HepG2 (cell line): ENCODE results near the gene VIM. TPM values are rescaled to one million over a fixed set of nuclear protein-coding genes. Genes with fewer than 3 reads are reported as not detected.

Experiments
- ATAC-seq: fragments of 200-7000 bp; cut with Tn5 transposase; 3 replicates; pipeline ENCODE4 v1.9.1; 2020; ENCODE audit warnings: mild to moderate bottlenecking, moderate library complexity
- BruUV-seq: library from RNA; stranded (reverse); fragments of 400-500 nt; replicated peaks from 2 replicates; lab custom pipeline; 2021; lab: Mats Ljungman, UMichigan
- CTCF ChIA-PET: fragments of 300-600 bp; formaldehyde crosslinking; extraction: SDS; loops from one replicate; lab custom pipeline; 2021; ENCODE audit warnings: low total read pairs, inconsistent platforms, low intra/inter-chr PET ratio; lab: Yijun Ruan, JAX
- POLR2A ChIA-PET: fragments of 350-600 bp; sonication (Branson Sonifier 250); formaldehyde crosslinking; loops from one replicate; lab custom pipeline; 2020; ENCODE audit warnings: antibody characterized with exemption, inconsistent platforms; lab: Yijun Ruan, JAX
- DNase-seq: peaks from one replicate; pipeline ENCODE4 v3.0.0-alpha.2; 2015; ENCODE audit warnings: low spot score
- FAIRE-seq: peaks from 3 replicates; lab custom pipeline; 2011; peaks lifted over from hg19 to GRCh38; lab: Jason Lieb, UNC
- H2AFZ ChIP-seq: one replicate; pipeline ENCODE4 v1.6.1; 2011; ENCODE audit warnings: low read length, inconsistent platforms
- H3K27ac ChIP-seq: fragments of 300-600 bp; 3 replicates; pipeline ENCODE4 v1.8.0; 2011; ENCODE audit warnings: mixed run types, mild to moderate bottlenecking, mixed read lengths, low read length, inconsistent platforms; ENCODE audit not compliant: insufficient read depth; ENCODE audit errors: extremely low read length
- H3K27me3 ChIP-seq, 2 experiments: fragments of 200-600 bp in 1 of 2; 2 replicates in 1 of 2; 3 replicates in 1 of 2; pipeline versions ENCODE4 v1.6.0 to v1.8.0; 2011; ENCODE audit warnings: low read length in 2 of 2, mild to moderate bottlenecking in 2 of 2, moderate library complexity in 2 of 2, inconsistent platforms in 1 of 2; ENCODE audit not compliant: insufficient read depth in 2 of 2, control insufficient read depth in 1 of 2
- H3K36me3 ChIP-seq, 2 experiments: fragments of 200-600 bp in 1 of 2; replicated peaks in 1 of 2; 2 replicates in 1 of 2; 3 replicates in 1 of 2; pipeline versions ENCODE4 v1.5.1 to v1.8.0; 2011; ENCODE audit warnings: low read length in 2 of 2, inconsistent platforms in 1 of 2; ENCODE audit not compliant: insufficient read depth in 2 of 2, control insufficient read depth in 1 of 2
- H3K4me1 ChIP-seq: 2 replicates; pipeline ENCODE4 v1.5.1; 2012; ENCODE audit warnings: low read length, inconsistent platforms; ENCODE audit not compliant: insufficient read depth
- H3K4me2 ChIP-seq: 2 replicates; pipeline ENCODE4 v1.6.0; 2011; ENCODE audit warnings: low read depth, low read length, inconsistent platforms
- H3K4me3 ChIP-seq, 3 experiments: fragments of 200-600 bp in 1 of 3; sonication (generic), shearing (Covaris generic) in 1 of 3; replicated peaks in 1 of 3; 2 replicates each; pipeline ENCODE4 v1.5.1; 2011 to 2016; ENCODE audit warnings: low read length in 3 of 3, inconsistent platforms in 2 of 3, low read depth in 2 of 3, mild to moderate bottlenecking in 2 of 3, control low read depth in 1 of 3, mixed read lengths in 1 of 3; ENCODE audit not compliant: insufficient read depth in 1 of 3
- H3K79me2 ChIP-seq: one replicate; pipeline ENCODE4 v1.6.1; 2011; ENCODE audit warnings: low read length, inconsistent platforms; ENCODE audit not compliant: insufficient read depth
- H3K9ac ChIP-seq: 2 replicates; pipeline ENCODE4 v1.6.0; 2011; ENCODE audit warnings: mild to moderate bottlenecking, low read depth, low read length, inconsistent platforms; ENCODE audit not compliant: insufficient read depth
- H3K9me3 ChIP-seq: 2 replicates; pipeline ENCODE4 v1.5.1; 2012; ENCODE audit warnings: mild to moderate bottlenecking, low read length
- H4K20me1 ChIP-seq: 2 replicates; pipeline ENCODE4 v1.6.0; 2011; ENCODE audit warnings: inconsistent platforms, mild to moderate bottlenecking, low read length, moderate library complexity; ENCODE audit not compliant: insufficient read depth
- AHR ChIP-seq: IDR thresholded peaks from 2 replicates; pipeline ENCODE4 v1.6.1; 2018; ENCODE audit warnings: missing genetic modification reagents, missing compliant biosample characterization
- ARNT ChIP-seq: fragments of 450-650 bp; IDR thresholded peaks from 2 replicates; pipeline ENCODE4 v1.6.1; 2017
- DDIT3 ChIP-seq: sonication (generic); formaldehyde crosslinking; IDR thresholded peaks from 2 replicates; pipeline ENCODE4 v1.4.0; 2020; ENCODE audit warnings: mild to moderate bottlenecking, missing genetic modification reagents
- DRAP1 ChIP-seq: IDR thresholded peaks from 2 replicates; pipeline ENCODE4 v1.6.1; 2016; ENCODE audit warnings: missing genetic modification reagents, missing compliant biosample characterization
- GATAD1 ChIP-seq: IDR thresholded peaks from 2 replicates; pipeline ENCODE4 v1.6.1; 2016; ENCODE audit warnings: missing genetic modification reagents, missing compliant biosample characterization
- JUNB ChIP-seq: sonication (generic); formaldehyde crosslinking; IDR thresholded peaks from 2 replicates; pipeline ENCODE4 v1.8.0; 2022; ENCODE audit warnings: missing genetic modification reagents, mild to moderate bottlenecking, borderline replicate concordance
- NBN ChIP-seq: fragments of 450-650 bp; conservative IDR thresholded peaks from 2 replicates; pipeline ENCODE4 v1.6.1; 2017
- PHF8 ChIP-seq: sonication (generic); formaldehyde crosslinking; IDR thresholded peaks from 2 replicates; pipeline ENCODE4 v1.5.0; 2020; ENCODE audit warnings: missing genetic modification reagents
- RERE ChIP-seq: IDR thresholded peaks from 2 replicates; pipeline ENCODE4 v1.6.1; 2016; ENCODE audit warnings: low read depth, missing genetic modification reagents, missing compliant biosample characterization
- SAP130 ChIP-seq: IDR thresholded peaks from 2 replicates; pipeline ENCODE4 v1.6.1; 2016; ENCODE audit warnings: low read depth
- SOX6 ChIP-seq, 2 experiments: fragments of 450-650 bp in 1 of 2; sonication (generic) in 1 of 2; formaldehyde crosslinking in 1 of 2; IDR thresholded peaks; 2 replicates each; pipeline versions ENCODE4 v1.4.0 to v1.6.1; 2017 to 2020; ENCODE audit warnings: antibody characterized with exemption in 1 of 2, mild to moderate bottlenecking in 1 of 2, missing genetic modification reagents in 1 of 2
- ZNF124 ChIP-seq: sonication (generic); formaldehyde crosslinking; IDR thresholded peaks from 2 replicates; pipeline ENCODE4 v1.4.0; 2020; ENCODE audit warnings: missing genetic modification reagents
- ZNF207 ChIP-seq: fragments of 450-650 bp; IDR thresholded peaks from 2 replicates; pipeline ENCODE4 v1.6.1; 2016; ENCODE audit warnings: antibody characterized with exemption, borderline replicate concordance
- ZNF263 ChIP-seq: sonication (generic); formaldehyde crosslinking; IDR thresholded peaks from 2 replicates; pipeline ENCODE4 v1.4.0; 2020; ENCODE audit warnings: missing genetic modification reagents
- ZNF274 ChIP-seq: sonication (generic); formaldehyde crosslinking; IDR thresholded peaks from 2 replicates; pipeline ENCODE4 v1.5.1; 2020; ENCODE audit warnings: mild to moderate bottlenecking, missing genetic modification reagents
- ZNF34 ChIP-seq: sonication (generic); formaldehyde crosslinking; IDR thresholded peaks from 2 replicates; pipeline ENCODE4 v1.4.0; 2020; ENCODE audit warnings: mild to moderate bottlenecking, missing genetic modification reagents, borderline replicate concordance
- ZNF550 ChIP-seq: sonication (generic); formaldehyde crosslinking; IDR thresholded peaks from 2 replicates; pipeline ENCODE4 v1.4.0; 2020; ENCODE audit warnings: mild to moderate bottlenecking, missing genetic modification reagents, borderline replicate concordance
- ZNF776 ChIP-seq: sonication (generic); formaldehyde crosslinking; IDR thresholded peaks from 2 replicates; pipeline ENCODE4 v1.4.0; 2020; ENCODE audit warnings: mild to moderate bottlenecking, missing genetic modification reagents
- ZNF792 ChIP-seq: IDR thresholded peaks from 2 replicates; pipeline ENCODE4 v1.6.1; 2016
- WGBS: methylation state at CpG from one replicate; pipeline ENCODE4 v1.1.6; 2017; ENCODE audit warnings: low lambda C conversion rate; 5-methylcytosine and 5-hydroxymethylcytosine counted together
- in situ Hi-C: cut with HindIII; loops from 2 replicates; pipeline ENCODE4 v1.10.0; 2017; ENCODE audit warnings: low pct_unique_long_range_greater_than_20kb; ENCODE audit not compliant: extremely low pct_ligation_motif_present
- intact Hi-C: fragments of 100-400 bp; cut with micrococcal nuclease; formaldehyde crosslinking; loops from one replicate; pipeline ENCODE4 v1.10.0; 2022; ENCODE audit not compliant: unreplicated experiment
- polyA plus RNA-seq, 8 experiments: library from polyadenylated mRNA; depleted of rRNA in 3 of 8; stranded (reverse) in 7 of 8; unstranded in 1 of 8; fragments of >200 nt; fragmentation: Illumina TruSeq in 4 of 8; extraction: Trizol in 4 of 8; gene quantifications; 2 replicates each; pipeline versions ENCODE4 v1.2.1 to v1.2.3, GENCODE V29; 2011 to 2016; ENCODE audit warnings: low read depth in 4 of 8, missing spikeins in 1 of 8, mixed read lengths in 1 of 8; ENCODE audit not compliant: insufficient read depth in 1 of 8
- total RNA-seq, 5 experiments: library from RNA; depleted of rRNA; stranded (reverse); fragments of >200 nt; fragmentation: Illumina TruSeq; extraction: Trizol; gene quantifications; 2 replicates each; pipeline ENCODE4 v1.2.3, GENCODE V29; 2016; ENCODE audit warnings: low read depth in 1 of 5
- TF ChIP-seq, protein P1 (sequence below): sonication (generic); formaldehyde crosslinking; IDR thresholded peaks from 2 replicates; pipeline ENCODE4 v1.5.0; 2020; ENCODE audit warnings: mild to moderate bottlenecking, missing genetic modification reagents

VIM gene
- total and polyA plus RNA-seq, 2 of the 13 experiments (the other 11 are each of a cell fraction or from before 2014, with no cell fraction given): not detected

DNA sequence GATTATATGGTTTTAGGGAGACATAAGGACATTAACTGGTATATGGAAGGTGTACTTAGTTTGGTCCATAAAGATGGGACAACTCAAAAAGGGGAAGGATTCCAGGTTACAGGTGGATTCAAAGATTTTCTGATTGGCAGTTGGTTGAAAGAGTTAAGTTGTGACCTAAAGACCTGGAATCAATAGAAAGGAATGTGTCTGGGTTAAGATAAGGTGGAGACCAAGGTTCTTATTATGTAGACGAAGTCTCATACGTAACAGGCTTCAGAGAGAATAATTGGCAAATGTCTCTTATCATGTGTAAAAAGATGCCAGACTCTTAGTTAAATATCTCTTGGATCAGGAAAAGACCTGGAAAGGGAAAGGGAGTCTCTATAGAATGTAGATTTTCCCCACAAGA lies 25.5 kb upstream of the VIM start:
- TF ChIP-seq RERE (CRISPR knock-in tag): no peak
- TF ChIP-seq DRAP1 (CRISPR knock-in tag): no peak
- no peak for TF ChIP-seq DDIT3 (CRISPR knock-in tag)
- TF ChIP-seq SAP130: no peak
- TF ChIP-seq ZNF34 (CRISPR knock-in tag): no peak
- TF ChIP-seq ZNF776: no peak
- no peak for TF ChIP-seq ARNT
- TF ChIP-seq ZNF792 (CRISPR knock-in tag): no peak
- TF ChIP-seq SOX6 (IDR thresholded peaks at IDR 0.05): no peak
- TF ChIP-seq SOX6 (CRISPR knock-in tag; IDR thresholded peaks at IDR 0.05): no peak
- TF ChIP-seq, protein P1, sequence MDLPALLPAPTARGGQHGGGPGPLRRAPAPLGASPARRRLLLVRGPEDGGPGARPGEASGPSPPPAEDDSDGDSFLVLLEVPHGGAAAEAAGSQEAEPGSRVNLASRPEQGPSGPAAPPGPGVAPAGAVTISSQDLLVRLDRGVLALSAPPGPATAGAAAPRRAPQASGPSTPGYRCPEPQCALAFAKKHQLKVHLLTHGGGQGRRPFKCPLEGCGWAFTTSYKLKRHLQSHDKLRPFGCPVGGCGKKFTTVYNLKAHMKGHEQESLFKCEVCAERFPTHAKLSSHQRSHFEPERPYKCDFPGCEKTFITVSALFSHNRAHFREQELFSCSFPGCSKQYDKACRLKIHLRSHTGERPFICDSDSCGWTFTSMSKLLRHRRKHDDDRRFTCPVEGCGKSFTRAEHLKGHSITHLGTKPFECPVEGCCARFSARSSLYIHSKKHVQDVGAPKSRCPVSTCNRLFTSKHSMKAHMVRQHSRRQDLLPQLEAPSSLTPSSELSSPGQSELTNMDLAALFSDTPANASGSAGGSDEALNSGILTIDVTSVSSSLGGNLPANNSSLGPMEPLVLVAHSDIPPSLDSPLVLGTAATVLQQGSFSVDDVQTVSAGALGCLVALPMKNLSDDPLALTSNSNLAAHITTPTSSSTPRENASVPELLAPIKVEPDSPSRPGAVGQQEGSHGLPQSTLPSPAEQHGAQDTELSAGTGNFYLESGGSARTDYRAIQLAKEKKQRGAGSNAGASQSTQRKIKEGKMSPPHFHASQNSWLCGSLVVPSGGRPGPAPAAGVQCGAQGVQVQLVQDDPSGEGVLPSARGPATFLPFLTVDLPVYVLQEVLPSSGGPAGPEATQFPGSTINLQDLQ (CRISPR knock-in tag): no peak
- no peak for TF ChIP-seq JUNB (CRISPR knock-in tag)
- TF ChIP-seq GATAD1 (CRISPR knock-in tag): no peak
- TF ChIP-seq ZNF124 (CRISPR knock-in tag): no peak
- no peak for TF ChIP-seq PHF8 (CRISPR knock-in tag)
- TF ChIP-seq ZNF263 (CRISPR knock-in tag): no peak
- TF ChIP-seq ZNF274: no peak
- no peak for TF ChIP-seq ZNF207
- TF ChIP-seq NBN: no peak
- no peak for TF ChIP-seq ZNF550 (CRISPR knock-in tag)
- TF ChIP-seq AHR (CRISPR knock-in tag): no peak
- no peaks in the 10 kb centered on the region for H3K36me3 ChIP-seq
- no peak overlapping the region for H3K27ac ChIP-seq
- peaks cover 32% of the 10 kb centered on the region for H3K4me1 ChIP-seq
- 24% methylated on average over 2 of the region's 2 CpGs for WGBS
- no peaks in the 10 kb centered on the region for H3K79me2 ChIP-seq
- H2AFZ ChIP-seq: peak overlapping the region; percentile 98
- H3K27me3 ChIP-seq: no peaks in the 10 kb centered on the region; a peak in 1 of 5 replicates
- intact Hi-C loops: no loop called here
- POLR2A ChIA-PET: no interaction called here
- no peak overlapping the region for H3K9ac ChIP-seq
- BruUV-seq: no TSS peak
- no peak overlapping the region; a peak in 1 of 6 replicates for H3K4me3 ChIP-seq
- H4K20me1 ChIP-seq: no peaks in the 10 kb centered on the region
- in situ Hi-C loops: no loop called here
- H3K9me3 ChIP-seq: no peaks in the 10 kb centered on the region
- peak overlapping the region; percentile 83 for H3K4me2 ChIP-seq
- CTCF ChIA-PET: no interaction called here
- FAIRE-seq (no peak), ATAC-seq (no peak), DNase-seq (no peak)
